ENCODE results near the gene MMEL1. TPM values are rescaled to one million over a fixed set of nuclear protein-coding genes. Genes with fewer than 3 reads are reported as not detected.

Gene MMEL1
- total RNA-seq, 1 experiment from 2014 or later, result not detected

GRCh38 chr1:2628191-2628932 lies 4.5 kb downstream of the MMEL1 start (continued):
- no peak for TF ChIP-seq ARID4B (CRISPR knock-in tag; IDR thresholded peaks at IDR 0.05; ENCODE audit: borderline replicate concordance)

- peaks cover 22% of the 10 kb centered on the region for H3K36me3 Mint-ChIP-seq
- DNase-seq (ENCODE audit: low spot score), result no peak
- TF ChIP-seq STAT6 (CRISPR knock-in tag; conservative IDR thresholded peaks at IDR 0.05; ENCODE audit: low read depth) (no peak), OVOL2 (CRISPR knock-in tag; IDR thresholded peaks at IDR 0.05; ENCODE audit: borderline replicate concordance) (no peak), ZNF532 (CRISPR knock-in tag; IDR thresholded peaks at IDR 0.05; ENCODE audit: borderline replicate concordance) (no peak), GABPB1 (CRISPR knock-in tag; IDR thresholded peaks at IDR 0.05) (no peak), ZNF263 (CRISPR knock-in tag; IDR thresholded peaks at IDR 0.05; ENCODE audit: low read depth) (no peak), ZNF317 (CRISPR knock-in tag; IDR thresholded peaks at IDR 0.05; ENCODE audit: borderline replicate concordance, low read depth) (no peak), FOXK1 (CRISPR knock-in tag; IDR thresholded peaks at IDR 0.05) (no peak), EMX1 (CRISPR knock-in tag; IDR thresholded peaks at IDR 0.05) (no peak), SMAD4 (CRISPR knock-in tag; IDR thresholded peaks at IDR 0.05) (no peak), PREB (CRISPR knock-in tag; IDR thresholded peaks at IDR 0.05; ENCODE audit: borderline replicate concordance) (no peak), JUN (CRISPR knock-in tag; IDR thresholded peaks at IDR 0.05) (no peak), ZSCAN18 (CRISPR knock-in tag; IDR thresholded peaks at IDR 0.05) (no peak), NR3C1 (CRISPR knock-in tag; conservative IDR thresholded peaks at IDR 0.05; ENCODE audit: low read depth) (no peak), FOXP1 (CRISPR knock-in tag; IDR thresholded peaks at IDR 0.05; ENCODE audit: borderline replicate concordance) (no peak), ATF2 (CRISPR knock-in tag; IDR thresholded peaks at IDR 0.05; ENCODE audit: borderline replicate concordance, low read depth) (no peak), ZNF121 (CRISPR knock-in tag; IDR thresholded peaks at IDR 0.05) (no peak), MXD4 (CRISPR knock-in tag; IDR thresholded peaks at IDR 0.05; ENCODE audit: borderline replicate concordance) (no peak), ATF1 (CRISPR knock-in tag; IDR thresholded peaks at IDR 0.05) (no peak), RELA (CRISPR knock-in tag; IDR thresholded peaks at IDR 0.05; ENCODE audit: borderline replicate concordance) (no peak)
- H3K4me1 Mint-ChIP-seq, result no peaks in the 10 kb centered on the region
- peaks cover 18% of the 10 kb centered on the region for H3K9me3 Mint-ChIP-seq
- CTCF ChIA-PET, result no interaction called here
- H3K27ac Mint-ChIP-seq, result no peak overlapping the region
- ATAC-seq, result no peak
- H3K4me3 Mint-ChIP-seq, result no peak overlapping the region
- H3K27me3 Mint-ChIP-seq (ENCODE audit: low read depth), result peaks cover 72% of the 10 kb centered on the region
- POLR2A ChIA-PET, result no interaction called here
These were observed 5.1 kb downstream of the MMEL1 start for GRCh38 chr1:2627746-2628145.
